ENCODE measurements around the gene STX18.

- TF ChIP-seq, protein P1, sequence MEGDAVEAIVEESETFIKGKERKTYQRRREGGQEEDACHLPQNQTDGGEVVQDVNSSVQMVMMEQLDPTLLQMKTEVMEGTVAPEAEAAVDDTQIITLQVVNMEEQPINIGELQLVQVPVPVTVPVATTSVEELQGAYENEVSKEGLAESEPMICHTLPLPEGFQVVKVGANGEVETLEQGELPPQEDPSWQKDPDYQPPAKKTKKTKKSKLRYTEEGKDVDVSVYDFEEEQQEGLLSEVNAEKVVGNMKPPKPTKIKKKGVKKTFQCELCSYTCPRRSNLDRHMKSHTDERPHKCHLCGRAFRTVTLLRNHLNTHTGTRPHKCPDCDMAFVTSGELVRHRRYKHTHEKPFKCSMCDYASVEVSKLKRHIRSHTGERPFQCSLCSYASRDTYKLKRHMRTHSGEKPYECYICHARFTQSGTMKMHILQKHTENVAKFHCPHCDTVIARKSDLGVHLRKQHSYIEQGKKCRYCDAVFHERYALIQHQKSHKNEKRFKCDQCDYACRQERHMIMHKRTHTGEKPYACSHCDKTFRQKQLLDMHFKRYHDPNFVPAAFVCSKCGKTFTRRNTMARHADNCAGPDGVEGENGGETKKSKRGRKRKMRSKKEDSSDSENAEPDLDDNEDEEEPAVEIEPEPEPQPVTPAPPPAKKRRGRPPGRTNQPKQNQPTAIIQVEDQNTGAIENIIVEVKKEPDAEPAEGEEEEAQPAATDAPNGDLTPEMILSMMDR (conservative IDR thresholded peaks at IDR 0.05; ENCODE audit: low read depth in 2 of 2): no peak
- no peak for TF ChIP-seq CREB1 (CRISPR knock-in tag; IDR thresholded peaks at IDR 0.05; ENCODE audit: low read depth)
- TF ChIP-seq, protein P2, sequence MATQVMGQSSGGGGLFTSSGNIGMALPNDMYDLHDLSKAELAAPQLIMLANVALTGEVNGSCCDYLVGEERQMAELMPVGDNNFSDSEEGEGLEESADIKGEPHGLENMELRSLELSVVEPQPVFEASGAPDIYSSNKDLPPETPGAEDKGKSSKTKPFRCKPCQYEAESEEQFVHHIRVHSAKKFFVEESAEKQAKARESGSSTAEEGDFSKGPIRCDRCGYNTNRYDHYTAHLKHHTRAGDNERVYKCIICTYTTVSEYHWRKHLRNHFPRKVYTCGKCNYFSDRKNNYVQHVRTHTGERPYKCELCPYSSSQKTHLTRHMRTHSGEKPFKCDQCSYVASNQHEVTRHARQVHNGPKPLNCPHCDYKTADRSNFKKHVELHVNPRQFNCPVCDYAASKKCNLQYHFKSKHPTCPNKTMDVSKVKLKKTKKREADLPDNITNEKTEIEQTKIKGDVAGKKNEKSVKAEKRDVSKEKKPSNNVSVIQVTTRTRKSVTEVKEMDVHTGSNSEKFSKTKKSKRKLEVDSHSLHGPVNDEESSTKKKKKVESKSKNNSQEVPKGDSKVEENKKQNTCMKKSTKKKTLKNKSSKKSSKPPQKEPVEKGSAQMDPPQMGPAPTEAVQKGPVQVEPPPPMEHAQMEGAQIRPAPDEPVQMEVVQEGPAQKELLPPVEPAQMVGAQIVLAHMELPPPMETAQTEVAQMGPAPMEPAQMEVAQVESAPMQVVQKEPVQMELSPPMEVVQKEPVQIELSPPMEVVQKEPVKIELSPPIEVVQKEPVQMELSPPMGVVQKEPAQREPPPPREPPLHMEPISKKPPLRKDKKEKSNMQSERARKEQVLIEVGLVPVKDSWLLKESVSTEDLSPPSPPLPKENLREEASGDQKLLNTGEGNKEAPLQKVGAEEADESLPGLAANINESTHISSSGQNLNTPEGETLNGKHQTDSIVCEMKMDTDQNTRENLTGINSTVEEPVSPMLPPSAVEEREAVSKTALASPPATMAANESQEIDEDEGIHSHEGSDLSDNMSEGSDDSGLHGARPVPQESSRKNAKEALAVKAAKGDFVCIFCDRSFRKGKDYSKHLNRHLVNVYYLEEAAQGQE (IDR thresholded peaks at IDR 0.05; ENCODE audit: unreplicated experiment): no peak
- no peak for TF ChIP-seq EZH2 (IDR thresholded peaks at IDR 0.05; ENCODE audit: low read depth, unreplicated experiment)
Measured at GRCh38 chr4:4455210-4455865, 86.5 kb downstream of the STX18 start.
